ENCODE data around the gene RIPOR3.

Gene RIPOR3

DNA sequence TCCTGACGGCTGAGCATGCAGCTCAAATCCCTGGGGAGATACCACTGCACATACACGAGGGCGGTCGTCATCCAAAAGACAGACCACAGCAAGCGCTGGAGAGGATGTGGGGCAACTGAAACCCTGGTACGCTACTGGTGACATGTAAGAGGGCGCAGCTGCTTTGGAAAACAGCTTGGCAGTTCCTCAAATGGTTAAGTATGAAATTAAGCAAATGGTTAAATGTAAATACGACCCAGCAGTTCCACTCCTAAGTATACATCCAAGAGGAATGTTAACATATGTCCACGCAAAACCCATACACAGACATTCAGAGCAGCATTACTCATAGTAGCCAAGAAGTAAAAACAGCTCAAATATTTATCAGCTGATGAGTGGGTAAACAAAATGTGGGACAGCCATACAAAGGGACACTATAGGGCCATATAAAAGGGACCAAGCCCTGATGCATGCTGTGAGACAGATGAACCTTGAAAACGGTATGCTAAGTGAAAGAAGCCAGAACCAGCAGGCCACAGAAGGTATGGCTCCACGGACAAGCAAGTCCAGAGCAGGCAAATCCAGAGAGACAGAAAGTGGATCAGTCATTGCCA is 38.5 kb downstream of the RIPOR3 start:
- in situ Hi-C loops (cut with MboI; ENCODE audit: low pct_unique_long_range_greater_than_20kb, low sequenced_read_pairs, unreplicated experiment), result no loop called here
- TF ChIP-seq, protein P1, sequence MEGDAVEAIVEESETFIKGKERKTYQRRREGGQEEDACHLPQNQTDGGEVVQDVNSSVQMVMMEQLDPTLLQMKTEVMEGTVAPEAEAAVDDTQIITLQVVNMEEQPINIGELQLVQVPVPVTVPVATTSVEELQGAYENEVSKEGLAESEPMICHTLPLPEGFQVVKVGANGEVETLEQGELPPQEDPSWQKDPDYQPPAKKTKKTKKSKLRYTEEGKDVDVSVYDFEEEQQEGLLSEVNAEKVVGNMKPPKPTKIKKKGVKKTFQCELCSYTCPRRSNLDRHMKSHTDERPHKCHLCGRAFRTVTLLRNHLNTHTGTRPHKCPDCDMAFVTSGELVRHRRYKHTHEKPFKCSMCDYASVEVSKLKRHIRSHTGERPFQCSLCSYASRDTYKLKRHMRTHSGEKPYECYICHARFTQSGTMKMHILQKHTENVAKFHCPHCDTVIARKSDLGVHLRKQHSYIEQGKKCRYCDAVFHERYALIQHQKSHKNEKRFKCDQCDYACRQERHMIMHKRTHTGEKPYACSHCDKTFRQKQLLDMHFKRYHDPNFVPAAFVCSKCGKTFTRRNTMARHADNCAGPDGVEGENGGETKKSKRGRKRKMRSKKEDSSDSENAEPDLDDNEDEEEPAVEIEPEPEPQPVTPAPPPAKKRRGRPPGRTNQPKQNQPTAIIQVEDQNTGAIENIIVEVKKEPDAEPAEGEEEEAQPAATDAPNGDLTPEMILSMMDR (IDR thresholded peaks at IDR 0.05; ENCODE audit: extremely low read depth, insufficient read depth, missing control alignments), result no peak
- DNase-seq (ENCODE audit: low spot score), result no peak

DNA sequence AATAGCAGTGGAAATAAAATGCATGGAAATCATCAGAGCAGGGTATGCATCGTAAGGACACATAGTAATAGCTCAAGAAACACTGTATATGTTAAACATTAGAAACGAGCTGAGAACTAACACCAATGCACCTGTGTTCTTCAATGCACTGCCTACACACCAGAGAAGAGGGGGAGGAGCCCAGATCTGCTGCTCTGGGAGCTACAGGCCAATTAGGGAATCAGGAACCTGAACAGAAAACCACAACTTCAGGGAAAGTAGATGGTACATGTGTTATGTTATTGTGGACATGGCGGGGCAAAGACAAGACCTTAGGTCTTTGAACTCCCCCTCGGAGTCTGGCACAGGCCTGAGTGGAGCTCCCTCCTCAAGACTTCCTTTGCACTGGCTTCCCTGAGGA is 39.7 kb downstream of the RIPOR3 start:
- DNase-seq (ENCODE audit: low spot score), result no peak
- TF ChIP-seq, protein P1 (IDR thresholded peaks at IDR 0.05; ENCODE audit: extremely low read depth, insufficient read depth, missing control alignments), result no peak
- in situ Hi-C loops (cut with MboI; ENCODE audit: low pct_unique_long_range_greater_than_20kb, low sequenced_read_pairs, unreplicated experiment), result no loop called here

DNA sequence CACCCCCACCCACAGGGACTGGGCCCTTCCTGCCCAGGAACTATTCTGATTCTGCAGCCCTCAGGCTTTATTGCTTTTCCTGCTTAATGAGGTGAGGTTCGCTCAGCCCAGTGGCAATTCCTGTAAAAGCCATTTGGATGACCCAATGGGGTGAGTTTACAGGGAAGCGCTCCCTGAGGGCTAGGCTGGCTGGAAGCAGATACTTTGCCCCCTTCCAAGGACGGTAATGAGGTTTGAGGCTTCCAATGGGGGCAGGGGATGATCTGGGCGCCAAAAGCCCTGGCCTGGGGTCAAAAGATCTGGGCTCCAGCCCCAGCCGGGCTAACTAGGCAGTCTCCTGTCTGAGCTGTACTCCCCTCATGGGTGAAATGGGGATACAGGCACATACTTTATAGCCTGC is 41.8 kb downstream of the RIPOR3 start:
- no peak for DNase-seq (ENCODE audit: low spot score)
- in situ Hi-C loops (cut with MboI; ENCODE audit: low pct_unique_long_range_greater_than_20kb, low sequenced_read_pairs, unreplicated experiment), result no loop called here
- TF ChIP-seq, protein P1 (IDR thresholded peaks at IDR 0.05; ENCODE audit: extremely low read depth, insufficient read depth, missing control alignments), result no peak

DNA sequence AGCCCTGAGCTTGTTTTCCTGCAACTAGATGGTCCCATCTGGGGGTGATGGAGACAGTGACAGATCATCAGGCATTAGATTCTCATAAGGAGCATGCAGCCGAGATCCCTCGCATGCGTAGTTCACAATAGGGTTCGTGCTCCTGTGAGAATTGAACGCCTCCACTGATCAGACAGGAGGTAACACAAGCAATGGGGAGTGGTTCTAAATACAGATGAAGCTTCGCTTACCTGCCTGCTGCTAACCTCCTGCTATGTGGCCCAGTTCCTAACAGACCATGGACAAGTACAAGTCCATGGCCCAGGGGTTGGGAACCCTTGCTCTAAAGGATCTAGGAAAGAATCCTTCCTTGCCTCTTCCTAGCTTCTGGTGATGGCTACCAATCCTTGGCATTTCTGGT is 42.7 kb downstream of the RIPOR3 start:
- no peak for DNase-seq (ENCODE audit: low spot score)
- TF ChIP-seq, protein P1 (IDR thresholded peaks at IDR 0.05; ENCODE audit: extremely low read depth, insufficient read depth, missing control alignments), result no peak
- in situ Hi-C loops (cut with MboI; ENCODE audit: low pct_unique_long_range_greater_than_20kb, low sequenced_read_pairs, unreplicated experiment), result no loop called here

DNA sequence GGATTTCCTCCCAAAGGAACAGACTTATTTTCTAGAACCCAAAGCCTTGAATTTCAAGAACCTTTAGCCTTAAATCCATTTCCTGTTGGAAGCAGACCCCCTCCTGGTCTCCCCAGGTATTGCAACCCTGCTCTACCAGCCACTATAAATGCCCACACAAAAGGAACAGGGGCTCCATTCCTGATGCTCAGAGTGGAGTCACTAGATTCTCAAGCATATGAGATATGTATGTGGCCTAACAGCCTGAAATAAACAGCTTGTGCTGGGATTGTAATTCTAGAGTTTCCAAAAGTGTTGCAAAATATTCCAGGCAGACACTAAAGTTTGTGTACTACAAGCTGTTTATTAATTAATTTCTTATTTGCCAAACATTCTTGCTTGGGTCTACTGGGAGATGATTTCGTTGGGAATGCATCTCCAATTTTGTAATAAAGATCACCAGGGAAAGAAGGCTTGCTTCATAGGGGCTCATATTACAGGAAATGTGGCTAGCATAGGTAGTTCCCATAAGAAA is 44.8 kb downstream of the RIPOR3 start:
- in situ Hi-C loops (cut with MboI; ENCODE audit: low pct_unique_long_range_greater_than_20kb, low sequenced_read_pairs, unreplicated experiment), result no loop called here
- no peak for DNase-seq (ENCODE audit: low spot score)
- TF ChIP-seq, protein P1 (IDR thresholded peaks at IDR 0.05; ENCODE audit: extremely low read depth, insufficient read depth, missing control alignments), result no peak

DNA sequence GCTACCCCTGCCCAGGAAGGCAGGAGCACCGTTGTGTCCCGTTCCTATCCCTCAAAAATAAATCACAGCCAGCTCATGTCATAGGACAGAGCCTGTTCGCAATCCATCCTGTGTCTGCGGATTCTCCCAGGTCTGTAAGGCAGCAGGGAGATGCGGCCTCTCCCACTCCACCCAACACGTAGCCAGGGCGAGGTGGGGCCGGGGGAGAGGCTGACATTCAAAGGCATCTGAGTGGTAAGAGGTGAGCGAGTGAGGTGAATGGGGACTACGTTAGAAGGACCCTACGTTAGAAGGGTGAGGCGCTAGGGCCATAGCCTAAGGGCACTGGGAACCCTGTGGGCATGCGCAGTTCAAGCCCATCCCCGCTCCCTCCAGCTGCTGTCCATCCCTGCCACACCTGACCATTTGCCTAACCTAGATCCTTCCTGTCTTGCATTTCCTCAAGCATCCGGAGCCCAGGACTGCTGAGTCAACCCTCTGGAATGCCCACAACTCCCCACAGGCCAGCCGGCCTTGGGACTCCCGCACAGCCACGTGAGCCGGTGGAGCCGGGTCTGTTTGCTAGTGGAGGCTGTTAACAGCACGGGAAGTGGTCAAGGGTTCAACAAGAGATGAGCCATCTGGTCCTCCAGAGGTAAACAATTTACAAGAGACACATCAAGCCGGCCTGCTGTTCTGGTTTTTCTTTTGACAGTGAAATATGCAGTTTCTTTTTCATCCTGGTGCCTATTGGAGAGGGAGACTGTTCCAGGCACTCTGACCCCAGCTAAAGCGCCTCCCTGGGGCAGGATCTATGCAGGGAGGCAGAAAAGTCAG is 45.9 kb downstream of the RIPOR3 start:
- DNase-seq (ENCODE audit: low spot score), result no peak
- in situ Hi-C loops (cut with MboI; ENCODE audit: low pct_unique_long_range_greater_than_20kb, low sequenced_read_pairs, unreplicated experiment), result no loop called here
- TF ChIP-seq, protein P1 (IDR thresholded peaks at IDR 0.05; ENCODE audit: extremely low read depth, insufficient read depth, missing control alignments), result no peak

Measured in GM13977 (cell line).